MCF 10A (cell line): Measurements from ENCODE around the gene ARIH1. TPM values are rescaled to one million over a fixed set of nuclear protein-coding genes. Genes with fewer than 3 reads are reported as not detected.

Experiments used
- BruUV-seq: library from RNA; stranded (reverse); fragments of 400-500 nt; replicated peaks from 2 replicates; lab custom pipeline; 2021; lab: Mats Ljungman, UMichigan
- CTCF ChIA-PET: fragments of 300-600 bp; sonication (Branson Sonifier 250); formaldehyde crosslinking; extraction: SDS; loops from one replicate; lab custom pipeline; 2021; ENCODE audit warnings: antibody characterized with exemption, inconsistent platforms; lab: Yijun Ruan, JAX
- POLR2A ChIA-PET: fragments of 300-600, 350-650 bp; sonication (Branson Sonifier 250); formaldehyde crosslinking; extraction: SDS; loops from one replicate; lab custom pipeline; 2020; ENCODE audit warnings: antibody characterized with exemption, inconsistent platforms; lab: Yijun Ruan, JAX
- DNase-seq: peaks from one replicate; pipeline ENCODE4 v3.0.0-alpha.2; 2018; ENCODE audit not compliant: unreplicated experiment
- H3K27ac Mint-ChIP-seq: one replicate; pipeline ENCODE4 v1.8.0; 2022; ENCODE audit warnings: mild to moderate bottlenecking, low read depth, mixed read lengths; ENCODE audit not compliant: unreplicated experiment
- H3K27me3 Mint-ChIP-seq: one replicate; pipeline ENCODE4 v1.8.0; 2022; ENCODE audit warnings: mixed read lengths; ENCODE audit not compliant: insufficient read depth, unreplicated experiment
- H3K36me3 Mint-ChIP-seq: one replicate; pipeline ENCODE4 v1.8.0; 2022; ENCODE audit warnings: mild to moderate bottlenecking, moderate library complexity, mixed read lengths; ENCODE audit not compliant: insufficient read depth, unreplicated experiment
- H3K4me1 Mint-ChIP-seq: one replicate; pipeline ENCODE4 v1.8.0; 2022; ENCODE audit warnings: mixed read lengths; ENCODE audit not compliant: insufficient read depth, unreplicated experiment
- H3K4me3 Mint-ChIP-seq: one replicate; pipeline ENCODE4 v1.8.0; 2022; ENCODE audit warnings: mild to moderate bottlenecking, moderate library complexity, mixed read lengths; ENCODE audit not compliant: unreplicated experiment
- H3K9me3 Mint-ChIP-seq: one replicate; pipeline ENCODE4 v1.8.0; 2022; ENCODE audit warnings: mixed read lengths; ENCODE audit not compliant: unreplicated experiment
- intact Hi-C: fragments of 100-400 bp; cut with micrococcal nuclease; formaldehyde crosslinking; loops from 2 replicates; pipeline ENCODE4 v1.14.1; 2022
- total RNA-seq: library from RNA; stranded (reverse); gene quantifications from 2 replicates; pipeline ENCODE4 v1.2.3, GENCODE V29; 2022
- TF ChIP-seq, protein P1 (sequence below): fragments of 200-600 bp; IDR thresholded peaks from one replicate; pipeline ENCODE4 v1.8.0; 2022; ENCODE audit warnings: antibody characterized with exemption, mild to moderate bottlenecking; ENCODE audit not compliant: unreplicated experiment

Gene ARIH1
- total RNA-seq, 1 experiment from 2014 or later = 235 TPM

- ChIA-PET POLR2A (interaction anchor here (0.6 kb wide), 1 partner anchor 15 kb away, joined by 3 read pairs; no protein-coding TSS in a partner anchor), CTCF (interaction anchor here (0.6 to 0.7 kb wide), 2 partner anchors 30 to 1460 kb away, joined by 3 read pairs; no protein-coding TSS in a partner anchor)
- H3K9me3 Mint-ChIP-seq = no peaks in the 10 kb centered on the region
- no peak overlapping the region for H3K4me3 Mint-ChIP-seq
- TF ChIP-seq, protein P1, sequence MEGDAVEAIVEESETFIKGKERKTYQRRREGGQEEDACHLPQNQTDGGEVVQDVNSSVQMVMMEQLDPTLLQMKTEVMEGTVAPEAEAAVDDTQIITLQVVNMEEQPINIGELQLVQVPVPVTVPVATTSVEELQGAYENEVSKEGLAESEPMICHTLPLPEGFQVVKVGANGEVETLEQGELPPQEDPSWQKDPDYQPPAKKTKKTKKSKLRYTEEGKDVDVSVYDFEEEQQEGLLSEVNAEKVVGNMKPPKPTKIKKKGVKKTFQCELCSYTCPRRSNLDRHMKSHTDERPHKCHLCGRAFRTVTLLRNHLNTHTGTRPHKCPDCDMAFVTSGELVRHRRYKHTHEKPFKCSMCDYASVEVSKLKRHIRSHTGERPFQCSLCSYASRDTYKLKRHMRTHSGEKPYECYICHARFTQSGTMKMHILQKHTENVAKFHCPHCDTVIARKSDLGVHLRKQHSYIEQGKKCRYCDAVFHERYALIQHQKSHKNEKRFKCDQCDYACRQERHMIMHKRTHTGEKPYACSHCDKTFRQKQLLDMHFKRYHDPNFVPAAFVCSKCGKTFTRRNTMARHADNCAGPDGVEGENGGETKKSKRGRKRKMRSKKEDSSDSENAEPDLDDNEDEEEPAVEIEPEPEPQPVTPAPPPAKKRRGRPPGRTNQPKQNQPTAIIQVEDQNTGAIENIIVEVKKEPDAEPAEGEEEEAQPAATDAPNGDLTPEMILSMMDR = no peak
- H3K27ac Mint-ChIP-seq = no peak overlapping the region
- DNase-seq = no peak
- no peaks in the 10 kb centered on the region for H3K27me3 Mint-ChIP-seq
- no TSS peak for BruUV-seq
- intact Hi-C loops = no loop called here
- peaks cover 24% of the 10 kb centered on the region for H3K4me1 Mint-ChIP-seq
- peaks cover 9% of the 10 kb centered on the region for H3K36me3 Mint-ChIP-seq
Observed at GRCh38 chr15:72511536-72511935, 37.4 kb downstream of the ARIH1 start.

DNA sequence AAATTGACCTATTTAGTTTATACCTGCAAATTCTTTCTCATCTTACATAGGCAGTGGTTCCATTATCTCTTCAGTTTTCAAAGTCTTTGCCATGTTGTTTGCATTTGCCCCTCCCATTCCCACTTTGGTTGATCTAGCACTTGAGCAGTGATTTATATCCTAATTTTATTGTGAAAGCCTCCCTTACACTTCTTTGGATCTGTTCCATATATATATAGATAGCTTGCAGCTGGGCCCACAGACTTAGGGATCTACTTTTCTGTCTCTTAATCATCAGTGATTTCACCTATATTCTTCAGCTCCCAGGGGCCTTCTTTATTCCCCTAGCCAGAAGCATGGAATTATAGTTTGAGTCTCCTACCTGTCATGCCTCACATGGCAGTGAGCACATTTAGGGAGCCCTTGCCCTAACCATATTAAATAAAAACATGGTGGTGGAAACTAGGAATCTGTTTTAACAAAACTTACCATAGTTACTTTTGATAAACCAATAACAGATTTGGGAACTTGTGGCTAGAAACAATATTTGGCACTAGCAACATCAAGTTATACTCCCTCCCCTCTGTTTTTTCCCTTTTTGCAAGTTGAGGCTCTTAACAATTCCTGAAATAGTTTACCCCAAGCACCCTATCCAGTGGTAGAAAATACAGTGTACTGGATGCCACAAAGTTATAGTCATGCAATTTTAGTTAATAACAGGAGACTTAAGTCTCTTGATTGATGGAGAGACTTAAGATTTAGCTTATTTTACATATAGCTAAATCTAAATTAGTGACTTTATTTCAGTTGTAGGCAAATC, 41.7 kb downstream of the ARIH1 start:
- Mint-ChIP-seq H3K4me1 (peaks cover 26% of the 10 kb centered on the region), H3K4me3 (no peak overlapping the region), H3K36me3 (peaks cover 13% of the 10 kb centered on the region), H3K27ac (peak overlapping the region; percentile 20), H3K9me3 (no peaks in the 10 kb centered on the region), H3K27me3 (no peaks in the 10 kb centered on the region)
- no TSS peak for BruUV-seq
- DNase-seq = peak; percentile 24
- POLR2A ChIA-PET = interaction anchor here (1.2 kb wide), 1 partner anchor 8 kb away, joined by 4 read pairs; no protein-coding TSS in a partner anchor
- CTCF ChIA-PET = no interaction called here
- intact Hi-C loops = loop anchor here (5.0 kb wide), 1 partner anchor 1117 kb away; the partner anchor contains the start of gene NPTN
- TF ChIP-seq, protein P1 = no peak

GRCh38 chr15:72516777-72517176, 42.6 kb downstream of the ARIH1 start:
- no peaks in the 10 kb centered on the region for H3K9me3 Mint-ChIP-seq
- ChIA-PET POLR2A (interaction anchor here (0.6 to 1.2 kb wide), 3 partner anchors 9 to 32 kb away, joined by 3 to 4 read pairs (median 4); no protein-coding TSS in a partner anchor), CTCF (interaction anchor here (0.6 kb wide), 1 partner anchor 80 kb away, joined by 4 read pairs; no protein-coding TSS in a partner anchor)
- intact Hi-C loops = loop anchor here (5.0 kb wide), 1 partner anchor 1116 kb away; the partner anchor contains the start of gene NPTN
- peaks cover 19% of the 10 kb centered on the region for H3K36me3 Mint-ChIP-seq
- BruUV-seq = no TSS peak
- TF ChIP-seq, protein P1 = no peak
- no peaks in the 10 kb centered on the region for H3K27me3 Mint-ChIP-seq
- H3K4me3 Mint-ChIP-seq = no peak overlapping the region
- peak overlapping the region; percentile 20 for H3K27ac Mint-ChIP-seq
- no peak for DNase-seq
- peaks cover 33% of the 10 kb centered on the region for H3K4me1 Mint-ChIP-seq

GRCh38 chr15:72521682-72522081, 47.6 kb downstream of the ARIH1 start:
- ChIA-PET POLR2A (interaction anchor here (1.2 kb wide), 1 partner anchor 31 kb away, joined by 3 read pairs; no protein-coding TSS in a partner anchor), CTCF (interaction anchor here (0.6 kb wide), 1 partner anchor 9 kb away, joined by 3 read pairs; no protein-coding TSS in a partner anchor)
- Mint-ChIP-seq H3K4me1 (peaks cover 15% of the 10 kb centered on the region), H3K9me3 (no peaks in the 10 kb centered on the region), H3K4me3 (no peak overlapping the region), H3K27me3 (no peaks in the 10 kb centered on the region), H3K36me3 (peaks cover 35% of the 10 kb centered on the region), H3K27ac (peak overlapping the region; percentile 35)
- intact Hi-C loops = no loop called here
- DNase-seq = peak; percentile 57
- BruUV-seq = no TSS peak
- TF ChIP-seq, protein P1 = no peak
